PC-9 (cell line): ENCODE results near the gene TMEM179. TPM values are rescaled to one million over a fixed set of nuclear protein-coding genes. Genes with fewer than 3 reads are reported as not detected.

Experiments
- BruUV-seq: library from RNA; stranded (reverse); fragments of 400-500 nt; replicated peaks from 2 replicates; lab custom pipeline; 2021; lab: Mats Ljungman, UMichigan
- CTCF ChIA-PET: fragments of 300-600 bp; sonication (Branson Sonifier 250); formaldehyde crosslinking; loops from one replicate; lab custom pipeline; 2022; ENCODE audit warnings: antibody characterized with exemption; lab: Charles Lee
- POLR2A ChIA-PET: fragments of 300-600 bp; sonication (Branson Sonifier 250); formaldehyde crosslinking; loops from one replicate; lab custom pipeline; 2022; ENCODE audit warnings: antibody characterized with exemption; ENCODE audit not compliant: unreplicated experiment; lab: Charles Lee
- DNase-seq, 2 experiments: peaks; one replicate each; pipeline versions ENCODE4 v3.0.0 to v3.0.0-alpha.2; 2015 to 2022; ENCODE audit warnings: mixed read lengths in 1 of 2
- H2AFZ ChIP-seq: fragments of 200-600 bp; sonication (generic); 2 replicates; pipeline ENCODE4 v1.8.1; 2017; ENCODE audit warnings: antibody characterized with exemption
- H3F3A ChIP-seq: fragments of 200-600 bp; sonication (generic); 2 replicates; pipeline ENCODE4 v1.8.1; 2017; ENCODE audit warnings: antibody characterized with exemption, mild to moderate bottlenecking, low read depth; ENCODE audit not compliant: insufficient read depth
- H3K27ac ChIP-seq: fragments of 200-600 bp; sonication (generic); 2 replicates; pipeline ENCODE4 v1.6.1; 2016; ENCODE audit warnings: mixed run types
- H3K27me3 ChIP-seq: fragments of 200-600 bp; sonication (generic); 2 replicates; pipeline ENCODE4 v1.6.1; 2016; ENCODE audit warnings: low read depth, mixed run types; ENCODE audit not compliant: insufficient read depth
- H3K36me3 ChIP-seq: fragments of 200-600 bp; sonication (generic); 2 replicates; pipeline ENCODE4 v1.6.1; 2016; ENCODE audit warnings: low read depth, mixed run types
- H3K4me1 ChIP-seq: fragments of 200-600 bp; sonication (generic); replicated peaks from 2 replicates; pipeline ENCODE4 v1.6.1; 2016; ENCODE audit warnings: mixed run types; ENCODE audit not compliant: insufficient read depth
- H3K4me2 ChIP-seq: fragments of 200-600 bp; sonication (generic); 2 replicates; pipeline ENCODE4 v1.6.1; 2017; ENCODE audit warnings: mixed run types
- H3K4me3 ChIP-seq: fragments of 200-600 bp; sonication (generic); 2 replicates; pipeline ENCODE4 v1.6.1; 2016; ENCODE audit warnings: mixed run types
- H3K79me2 ChIP-seq: fragments of 200-600 bp; sonication (generic); 2 replicates; pipeline ENCODE4 v1.6.1; 2017; ENCODE audit warnings: low read depth, mixed run types
- H3K9me2 ChIP-seq: fragments of 200-600 bp; sonication (generic); 2 replicates; pipeline ENCODE4 v1.8.1; 2017; ENCODE audit warnings: mild to moderate bottlenecking; ENCODE audit not compliant: insufficient read depth
- H3K9me3 ChIP-seq: fragments of 200-600 bp; sonication (generic); 2 replicates; pipeline ENCODE4 v1.8.1; 2016; ENCODE audit warnings: low read depth; ENCODE audit not compliant: insufficient read depth
- H4K20me1 ChIP-seq: fragments of 200-600 bp; sonication (generic); 2 replicates; pipeline ENCODE4 v1.8.1; 2017; ENCODE audit not compliant: insufficient read depth
- CTCF ChIP-seq: fragments of 200-600 bp; sonication (generic); conservative IDR thresholded peaks from 2 replicates; pipeline ENCODE4 v1.6.1; 2017; ENCODE audit warnings: mixed run types, antibody characterized with exemption, mild to moderate bottlenecking, moderate library complexity
- EZH2 ChIP-seq: fragments of 200-600 bp; sonication (generic); IDR thresholded peaks from 2 replicates; pipeline ENCODE4 v1.8.0; 2017; ENCODE audit warnings: antibody characterized with exemption, low read depth
- intact Hi-C: fragments of 100-400 bp; cut with micrococcal nuclease; formaldehyde crosslinking; loops from one replicate; pipeline ENCODE4 v1.10.0; 2022; ENCODE audit not compliant: unreplicated experiment
- total RNA-seq: library from RNA; stranded (reverse); gene quantifications from 2 replicates; pipeline ENCODE4 v1.2.3, GENCODE V29; 2021

Gene TMEM179
- total RNA-seq, 1 experiment from 2014 or later = not detected

GRCh38 chr14:104598039-104598909 lies 6.3 kb downstream of the TMEM179 start:
- no peak for DNase-seq
- H3K36me3 ChIP-seq = no peaks in the 10 kb centered on the region
- H3K4me3 ChIP-seq = no peak overlapping the region
- no peaks in the 10 kb centered on the region for H3K4me1 ChIP-seq
- H3K4me2 ChIP-seq = no peak overlapping the region
- BruUV-seq = no TSS peak
- POLR2A ChIA-PET = no interaction called here
- intact Hi-C loops = no loop called here
- H2AFZ ChIP-seq = no peak overlapping the region
- H3K9me2 ChIP-seq = no peaks in the 10 kb centered on the region
- CTCF ChIA-PET = no interaction called here
- no peak overlapping the region for H3K27ac ChIP-seq
- peaks cover 97% of the 10 kb centered on the region for H3K27me3 ChIP-seq
- TF ChIP-seq CTCF = no peak
- no peak for TF ChIP-seq EZH2
- H3K9me3 ChIP-seq = no peaks in the 10 kb centered on the region
- H3F3A ChIP-seq = no peaks in the 10 kb centered on the region
- no peaks in the 10 kb centered on the region for H3K79me2 ChIP-seq
- no peaks in the 10 kb centered on the region; the same call in 1 of the 2 replicates for H4K20me1 ChIP-seq

GRCh38 chr14:104597576-104597975 lies 7.0 kb downstream of the TMEM179 start:
- peaks cover 98% of the 10 kb centered on the region for H3K27me3 ChIP-seq
- no peaks in the 10 kb centered on the region; the same call in 1 of the 2 replicates for H4K20me1 ChIP-seq
- TF ChIP-seq CTCF = no peak
- TF ChIP-seq EZH2 = no peak
- H3K36me3 ChIP-seq = no peaks in the 10 kb centered on the region
- no peaks in the 10 kb centered on the region for H3K4me1 ChIP-seq
- no peaks in the 10 kb centered on the region for H3K9me2 ChIP-seq
- H3F3A ChIP-seq = no peaks in the 10 kb centered on the region
- no peaks in the 10 kb centered on the region for H3K9me3 ChIP-seq
- no peaks in the 10 kb centered on the region for H3K79me2 ChIP-seq
- no peak overlapping the region for H3K27ac ChIP-seq
- intact Hi-C loops = no loop called here
- H3K4me2 ChIP-seq = no peak overlapping the region
- no peak for DNase-seq
- H3K4me3 ChIP-seq = no peak overlapping the region
- POLR2A ChIA-PET = no interaction called here
- CTCF ChIA-PET = no interaction called here
- H2AFZ ChIP-seq = no peak overlapping the region
- no TSS peak for BruUV-seq

- H3K4me2 ChIP-seq = no peak overlapping the region
- H3K79me2 ChIP-seq = no peaks in the 10 kb centered on the region
- no TSS peak for BruUV-seq
- H3K36me3 ChIP-seq = no peaks in the 10 kb centered on the region
- no peak overlapping the region for H3K4me3 ChIP-seq
- intact Hi-C loops = no loop called here
- DNase-seq = no peak
- no peaks in the 10 kb centered on the region; the same call in 1 of the 2 replicates for H4K20me1 ChIP-seq
- no peaks in the 10 kb centered on the region for H3F3A ChIP-seq
- H3K9me2 ChIP-seq = no peaks in the 10 kb centered on the region
- H3K27me3 ChIP-seq = peaks cover 98% of the 10 kb centered on the region
- H2AFZ ChIP-seq = no peak overlapping the region
- ChIA-PET POLR2A (no interaction called here), CTCF (no interaction called here)
- H3K4me1 ChIP-seq = no peaks in the 10 kb centered on the region
- no peak for TF ChIP-seq EZH2
- H3K27ac ChIP-seq = no peak overlapping the region
- H3K9me3 ChIP-seq = no peaks in the 10 kb centered on the region
Observed at GRCh38 chr14:104596927-104597351, 7.6 kb downstream of the TMEM179 start.
